Right lobe of liver (tissue), 4 donors: ENCODE data around the gene PDZD2.
"Not testable (repeated sequence)": the region's sequence is repeated elsewhere in the genome, so short reads cannot be mapped to it uniquely, and the experiment has no call there.

Experiments used
- CTCF ChIP-seq, 4 donors: fragments of 200-600 bp in 3 of 4; fragments of 450-650 bp in 1 of 4; IDR thresholded peaks; one replicate each; pipeline versions ENCODE4 v1.5.1 to v1.8.0; 2016 to 2022; ENCODE audit warnings: antibody characterized with exemption in 4 of 4, mild to moderate bottlenecking in 2 of 4
- POLR2A ChIP-seq: fragments of 450-650 bp; IDR thresholded peaks from one replicate; pipeline ENCODE4 v1.6.1; 2017; ENCODE audit warnings: antibody characterized with exemption, mild to moderate bottlenecking
- donor health status: DM: no; HTN: no; CAD: no.
- donor health status: DM: no; HTN: no; CAD: no.
- donor health status: DM: no; HTN: yes; CAD: no.

- TF ChIP-seq CTCF (IDR thresholded peaks at IDR 0.05); POLR2A: not testable (repeated sequence)
These were observed 441.6 kb downstream of the PDZD2 start for GRCh38 chr5:32080565-32080964.
